Activated T-cell treated with anti-CD3 and anti-CD28 coated beads, Interleukin-2, amount 50 U/mL, for 1 hour (primary cell): ENCODE measurements around the gene TTLL10.
"Not testable (repeated sequence)": the region's sequence is repeated elsewhere in the genome, so short reads cannot be mapped to it uniquely, and the experiment has no call there.

Experiments used
- DNase-seq: peaks from one replicate; pipeline ENCODE4 v3.0.0-alpha.2; 2020

The TTLL10 gene

GRCh38 chr1:1194723-1195122, 21.0 kb downstream of the TTLL10 start:
- DNase-seq, result no peak

DNA sequence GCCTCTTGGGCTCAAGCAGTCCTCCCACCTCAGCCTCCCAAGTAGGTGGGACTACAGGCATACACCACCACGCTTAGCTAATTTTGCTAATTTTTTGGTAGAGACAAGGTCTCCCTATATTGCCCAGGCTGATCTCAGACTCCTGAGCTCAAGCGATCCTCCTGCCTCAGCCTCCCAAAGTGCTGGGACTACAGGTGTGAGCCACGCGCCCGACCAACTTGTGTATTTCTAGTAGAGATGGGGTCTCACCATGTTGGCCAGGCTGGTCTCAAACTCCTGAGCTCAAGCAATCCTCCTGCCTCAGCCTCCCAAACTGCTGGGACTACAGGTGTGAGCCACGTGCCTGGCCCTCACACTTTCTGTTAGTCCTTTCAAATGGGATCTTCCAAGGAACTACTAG, 22.0 kb downstream of the TTLL10 start:
- not testable (repeated sequence) for DNase-seq

DNA sequence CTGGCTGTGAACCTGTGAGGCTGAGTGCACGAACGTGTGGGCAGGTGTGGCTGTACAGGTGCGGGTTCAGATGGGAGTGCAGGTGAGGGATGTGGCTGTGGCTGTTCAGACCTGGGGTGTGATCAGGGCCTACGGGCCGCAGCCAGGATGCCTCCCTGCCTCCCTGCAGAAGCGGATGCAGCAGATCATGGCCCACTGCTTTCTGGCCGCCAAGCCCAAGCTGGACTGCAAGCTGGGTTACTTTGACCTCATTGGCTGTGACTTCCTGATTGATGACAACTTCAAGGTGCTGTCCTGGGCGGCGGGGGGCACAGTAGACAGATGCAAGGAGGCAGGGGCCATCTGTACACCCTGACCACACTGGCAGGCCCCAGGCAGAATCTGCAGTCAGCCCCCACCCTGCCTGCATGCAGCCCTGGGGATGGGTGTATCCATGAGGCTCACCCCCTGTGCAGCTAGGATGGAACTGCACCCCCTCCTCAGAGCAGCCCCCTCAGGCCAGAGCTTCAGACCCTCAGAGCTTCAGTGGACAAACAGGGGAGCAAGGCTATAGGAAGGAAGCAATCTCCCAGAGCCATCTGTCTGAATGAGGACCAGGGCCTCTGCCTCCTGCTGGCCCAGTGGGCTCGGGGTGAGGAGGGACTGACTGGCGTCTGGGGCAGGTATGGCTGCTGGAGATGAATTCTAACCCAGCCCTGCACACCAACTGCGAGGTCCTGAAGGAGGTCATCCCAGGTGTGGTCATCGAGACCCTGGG, 22.9 kb downstream of the TTLL10 start:
- DNase-seq, result peak; percentile 20

DNA sequence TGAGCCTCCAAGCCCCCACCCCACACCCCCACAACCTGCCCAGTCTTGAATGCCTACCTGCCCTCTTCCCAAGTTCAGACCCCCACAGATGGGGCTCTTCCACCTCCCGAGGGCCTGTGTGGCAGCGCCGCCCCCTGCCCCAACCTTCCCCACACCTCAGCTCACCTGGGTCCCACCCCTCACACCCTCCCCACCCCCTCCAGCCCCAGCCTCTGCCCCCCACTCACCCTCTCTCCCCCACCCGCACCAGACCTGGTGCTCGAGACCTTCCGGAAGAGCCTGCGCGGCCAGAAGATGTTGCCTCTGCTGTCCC, 23.5 kb downstream of the TTLL10 start:
- no peak for DNase-seq

DNA sequence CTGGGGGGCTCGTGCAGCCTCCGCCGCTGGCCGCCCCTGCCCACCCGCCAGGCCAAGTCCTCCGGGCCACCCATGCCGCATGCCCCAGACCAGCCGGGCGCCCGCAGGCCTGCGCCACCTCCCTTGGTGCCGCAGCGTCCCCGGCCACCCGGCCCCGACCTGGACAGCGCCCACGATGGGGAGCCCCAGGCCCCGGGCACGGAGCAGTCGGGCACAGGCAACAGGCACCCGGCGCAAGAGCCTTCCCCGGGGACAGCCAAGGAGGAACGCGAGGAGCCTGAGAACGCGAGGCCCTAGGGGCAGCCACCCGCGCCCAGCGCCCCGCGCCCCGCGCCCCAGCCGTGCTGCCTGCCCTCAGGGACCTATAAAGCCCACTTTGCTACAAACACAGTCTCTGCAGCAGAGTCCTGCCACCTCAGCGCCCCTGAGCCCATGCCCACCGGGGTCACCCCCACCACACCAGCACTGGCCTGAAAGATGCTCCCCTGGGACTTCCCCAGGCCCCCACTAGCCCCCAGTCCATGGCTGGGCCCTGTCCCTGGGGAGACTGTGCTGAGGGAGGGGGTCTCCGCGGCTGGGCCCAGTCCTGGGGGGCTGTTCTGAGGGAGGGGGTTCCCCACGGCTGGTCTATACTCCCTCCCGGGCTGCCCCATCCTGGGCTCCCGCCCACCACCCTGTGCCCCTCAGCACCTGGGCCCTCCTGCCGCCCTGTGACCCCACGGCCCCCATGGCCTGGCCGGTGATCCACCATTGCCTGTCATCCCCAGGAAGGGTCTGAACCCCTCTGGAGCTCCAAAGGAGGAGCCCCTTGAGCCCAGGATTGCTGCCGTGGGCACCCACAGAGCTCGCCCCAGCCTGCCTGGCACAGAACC, 24.1 kb downstream of the TTLL10 start:
- DNase-seq, result peak; percentile 27

DNA sequence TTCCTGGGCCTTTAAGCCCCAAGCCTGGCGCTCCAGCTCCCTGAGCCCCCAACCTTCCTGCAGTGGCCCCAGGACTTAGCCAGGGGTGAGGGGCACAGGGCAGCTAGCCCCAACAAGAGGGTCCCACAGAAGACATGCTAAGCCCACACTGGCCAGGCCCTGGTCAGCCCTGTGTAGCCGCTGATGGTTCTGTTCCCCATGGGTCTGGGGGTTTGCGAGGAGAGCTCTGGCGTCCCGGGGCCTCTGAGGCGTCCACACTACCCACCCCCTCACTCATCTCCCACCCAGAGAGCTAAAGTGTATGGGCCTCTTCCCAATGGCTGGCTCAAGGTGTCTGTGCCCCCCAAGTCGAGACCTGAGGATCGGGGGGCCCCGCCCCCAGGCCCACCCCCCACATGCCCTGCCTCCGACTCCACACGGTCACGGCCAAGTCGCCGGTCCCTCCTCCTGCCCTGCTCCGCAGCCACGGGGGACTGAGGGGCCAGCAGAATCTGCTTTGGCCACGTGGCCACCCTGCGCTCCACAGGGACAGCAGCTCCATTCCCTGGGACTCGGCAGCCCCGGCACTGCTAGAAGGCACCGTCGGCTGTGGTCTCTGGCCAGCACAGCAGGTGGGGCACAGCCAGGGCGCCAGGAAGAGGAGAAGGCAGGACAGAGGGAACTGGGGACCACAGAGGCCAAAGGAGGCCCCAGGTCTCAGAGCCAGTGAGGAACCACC, 24.9 kb downstream of the TTLL10 start:
- no peak for DNase-seq

DNA sequence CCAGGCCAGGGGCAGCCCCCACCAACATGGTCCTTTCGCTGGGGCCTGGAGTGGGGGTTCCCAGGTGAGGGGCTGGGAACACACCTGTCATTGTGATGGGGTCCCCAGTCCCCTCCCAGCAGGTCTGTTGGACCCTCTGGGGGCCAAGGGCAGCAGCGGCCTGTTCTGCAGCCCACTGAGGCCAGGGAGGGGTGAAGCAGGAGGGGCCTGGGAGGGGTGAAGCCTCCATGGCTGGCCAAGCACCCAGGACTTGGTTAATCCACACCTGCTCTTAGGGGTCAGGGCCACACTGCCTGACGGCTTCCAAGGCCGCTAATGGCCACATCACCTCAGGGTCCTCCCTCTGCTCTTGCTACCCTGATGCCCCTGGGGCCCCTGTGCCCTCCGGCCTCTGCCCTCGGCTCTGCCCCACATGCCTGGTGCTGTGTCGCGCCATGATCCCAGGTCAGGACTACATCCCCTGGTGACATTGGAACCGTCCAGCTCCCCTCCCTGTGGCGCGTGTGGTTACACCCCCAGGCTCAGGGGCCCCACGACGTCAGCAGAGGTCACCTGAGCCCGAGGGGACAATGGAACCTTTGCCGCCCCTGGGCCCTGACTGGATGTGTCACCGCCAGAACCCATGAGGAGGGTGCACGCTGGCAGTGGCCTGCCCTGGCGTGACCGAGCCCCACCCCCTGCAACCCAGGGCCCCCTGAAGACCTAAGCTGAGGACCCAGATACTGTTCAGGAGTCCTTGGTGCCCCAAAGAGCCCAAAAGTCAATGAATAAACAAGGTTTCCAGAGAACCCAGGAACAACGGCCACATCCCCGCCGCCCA, 25.7 kb downstream of the TTLL10 start:
- DNase-seq, result peak; percentile 36

DNA sequence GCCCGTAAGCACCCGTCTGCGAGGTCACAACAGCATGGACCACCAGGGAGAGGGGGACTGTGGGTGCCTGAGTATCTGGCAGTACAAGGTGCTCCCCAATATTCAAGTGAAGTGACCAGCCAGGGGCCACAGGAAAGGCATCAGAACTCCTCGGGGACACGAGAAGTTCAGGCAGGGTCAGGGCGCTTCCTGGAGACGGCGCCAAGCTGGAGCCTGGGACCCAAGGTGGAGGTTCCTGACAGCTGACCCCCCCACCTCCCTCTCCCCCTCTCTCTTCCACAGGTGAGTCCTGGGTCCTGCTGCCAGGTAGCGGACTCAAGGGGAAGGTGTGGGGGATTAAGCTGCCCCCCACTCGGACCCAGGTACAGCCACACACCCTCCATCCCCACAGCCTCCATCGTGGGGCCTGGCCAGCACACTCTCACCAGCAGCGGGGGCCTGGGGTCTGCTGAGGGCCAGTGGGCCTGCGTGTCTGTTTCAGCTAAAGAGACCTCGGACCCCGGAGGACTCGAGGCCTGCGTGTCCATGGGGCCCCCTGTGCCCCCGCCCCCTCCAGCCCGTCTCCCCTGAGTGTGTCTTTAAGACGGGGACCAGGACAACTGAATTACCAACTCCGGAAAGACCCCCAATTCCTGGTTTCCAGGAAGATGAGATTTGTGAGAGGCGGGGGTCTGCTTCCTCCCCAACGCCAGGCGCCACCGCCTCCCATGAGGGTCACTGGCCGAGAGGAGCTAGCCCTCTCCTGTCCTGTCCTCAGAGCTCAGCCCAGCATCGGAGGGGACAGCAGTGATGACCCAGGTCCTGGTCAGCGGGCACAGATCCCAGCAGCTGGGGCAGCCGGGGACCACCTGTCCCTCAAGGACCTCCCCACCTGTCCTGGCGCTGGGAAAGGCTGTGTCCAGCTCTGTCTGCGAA, 26.5 kb downstream of the TTLL10 start:
- DNase-seq, result peak; percentile 35

DNA sequence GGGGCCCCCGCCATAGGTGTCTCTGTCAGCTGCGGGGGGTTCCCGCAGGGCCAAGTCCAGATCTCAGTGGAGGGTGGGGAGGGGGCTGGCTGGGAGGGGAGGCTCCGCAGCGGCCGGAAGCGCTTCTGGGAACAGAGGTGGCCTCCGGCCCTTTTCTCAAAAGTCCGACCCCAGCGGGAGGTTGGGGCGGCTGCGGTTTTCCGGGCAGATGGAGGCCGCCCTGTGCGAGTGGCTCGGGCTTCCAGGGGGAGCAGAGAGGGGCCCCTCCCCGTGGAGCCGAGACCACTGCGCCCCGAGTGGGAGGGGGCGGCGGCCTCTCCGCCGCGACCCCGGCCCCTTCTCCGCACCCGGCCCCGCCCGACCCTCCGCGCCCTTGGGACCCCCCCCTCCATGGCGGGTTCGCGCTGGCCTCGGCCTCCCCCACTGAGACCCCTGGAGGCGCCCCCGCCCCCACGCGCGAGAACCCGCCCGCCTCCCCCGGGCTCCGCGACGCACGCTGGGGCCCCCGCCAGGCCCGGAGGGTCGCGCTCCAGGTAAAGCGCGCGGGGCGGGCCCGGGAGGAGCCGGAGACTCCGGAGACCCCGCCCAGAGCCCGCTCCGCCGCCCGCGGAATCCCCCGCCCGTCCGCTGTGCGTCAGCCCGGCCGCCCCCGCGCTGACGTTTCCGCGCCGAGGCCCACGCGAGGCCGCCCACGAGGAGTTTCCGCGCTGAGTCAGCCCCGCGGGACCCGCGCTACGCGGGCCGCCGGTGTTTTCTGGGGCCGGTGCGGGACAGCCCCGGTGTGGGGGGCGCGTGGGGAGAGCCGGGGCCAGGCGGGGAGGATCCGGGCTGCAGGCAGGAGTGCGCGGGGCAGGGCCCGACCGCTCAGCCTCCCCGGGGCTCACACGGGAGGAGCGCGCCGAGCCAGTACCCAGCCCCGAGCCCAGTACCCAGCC, 27.5 kb downstream of the TTLL10 start:
- DNase-seq, result peak; percentile 95

GRCh38 chr1:1202831-1203560, 29.3 kb downstream of the TTLL10 start:
- DNase-seq, result peak; percentile 43

DNA sequence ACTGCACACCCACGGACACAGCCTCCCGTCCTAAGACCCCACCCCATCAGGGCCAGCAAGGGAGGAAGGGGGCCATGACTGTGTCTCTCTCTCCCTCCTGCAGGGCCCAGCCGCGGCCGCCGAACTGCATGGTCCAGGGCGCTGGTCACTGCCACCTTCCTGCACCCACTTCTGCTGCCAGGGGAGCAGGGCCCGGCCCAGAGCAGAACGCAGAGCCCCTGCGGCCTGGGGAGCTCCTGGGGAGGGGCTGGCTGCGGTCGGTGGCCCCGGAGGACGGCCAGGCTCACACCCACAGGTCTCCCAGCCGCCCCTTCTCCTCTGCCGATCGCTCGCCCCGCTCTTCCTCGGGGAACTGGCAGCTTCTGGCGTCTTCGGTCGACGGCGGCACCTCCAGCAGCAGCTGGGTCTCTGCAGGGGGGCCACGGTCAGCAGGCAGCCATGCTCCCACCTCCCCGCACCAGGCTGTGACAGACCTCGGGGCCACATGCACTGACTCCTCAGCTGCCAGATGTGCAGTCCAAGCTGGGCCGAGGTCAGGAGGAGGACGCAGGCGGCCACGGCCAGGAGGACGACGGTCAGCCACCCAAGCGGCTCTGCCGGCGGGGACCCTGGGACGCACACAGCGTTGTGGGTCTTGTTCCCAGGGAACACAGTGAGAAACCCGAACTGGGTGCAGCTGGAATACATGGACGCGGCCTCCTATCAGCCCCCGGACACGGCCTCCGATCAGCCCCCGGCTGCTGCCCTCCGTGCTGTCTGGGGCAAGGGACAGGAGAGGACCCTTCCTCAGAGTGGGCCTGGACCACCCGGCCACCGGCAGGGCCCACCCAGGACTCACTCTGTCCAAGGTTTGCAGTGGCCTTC, 30.1 kb downstream of the TTLL10 start:
- peak; percentile 37 for DNase-seq

DNA sequence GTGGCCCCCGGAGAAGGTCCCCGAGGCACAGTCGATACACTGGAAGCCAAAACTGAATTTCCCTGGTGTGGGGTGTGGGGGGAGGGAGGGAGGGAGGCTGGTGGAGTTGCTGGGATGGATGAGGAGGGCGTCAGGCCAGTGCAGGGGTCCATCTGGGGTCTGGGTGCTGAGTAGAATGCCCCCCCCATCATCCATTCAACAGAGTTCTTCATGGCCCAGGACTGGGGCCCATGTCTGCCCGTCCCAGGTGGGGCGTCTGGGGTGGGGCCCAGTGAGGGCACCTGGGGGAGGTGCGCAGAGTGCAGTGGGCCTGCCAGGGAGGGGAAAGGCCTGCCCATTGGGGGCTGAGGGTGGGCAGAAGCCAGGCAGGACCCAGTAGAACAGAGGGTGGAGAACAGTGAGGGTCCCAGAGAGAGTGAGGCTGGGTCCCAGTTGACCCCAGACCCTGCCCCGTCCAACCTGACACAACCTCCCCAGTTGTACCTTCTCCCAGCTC, 30.8 kb downstream of the TTLL10 start:
- no peak for DNase-seq

DNA sequence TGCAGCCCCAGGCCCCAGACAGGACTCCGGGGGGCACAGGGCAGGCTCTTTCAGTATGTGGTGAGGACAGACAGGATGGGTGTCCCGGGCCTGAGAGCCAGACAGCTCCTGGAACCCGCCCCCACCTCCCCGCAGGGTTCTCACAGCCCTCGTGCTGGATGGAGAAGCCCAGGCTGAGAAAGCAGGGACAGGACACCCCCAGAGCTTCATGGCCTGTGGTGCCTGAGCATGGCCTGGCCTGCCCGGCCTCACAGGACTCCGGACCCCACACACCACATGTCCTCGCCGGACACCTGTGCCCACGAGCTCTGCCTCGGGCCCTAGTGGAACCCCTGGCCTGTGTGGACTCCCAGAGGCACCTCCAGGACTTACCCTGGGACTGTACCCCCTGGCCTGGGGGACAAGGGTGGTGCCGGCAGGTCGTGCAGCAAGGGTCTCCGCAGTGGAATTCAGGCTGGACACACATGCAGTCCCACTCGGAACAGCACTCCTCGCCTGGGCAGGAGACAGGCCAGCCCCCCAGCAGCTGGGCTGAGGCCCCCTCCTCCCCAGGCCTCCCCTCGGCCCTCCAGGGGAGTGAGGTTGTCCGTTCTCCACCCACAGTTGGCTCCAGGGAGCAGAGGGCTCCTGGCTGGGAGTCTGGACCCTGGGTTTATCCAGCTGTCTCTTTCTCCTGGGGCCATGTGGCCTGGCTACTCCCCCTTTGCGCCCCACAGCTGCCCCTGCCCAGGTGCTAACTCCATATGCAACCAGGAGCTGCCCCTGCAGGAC, 31.5 kb downstream of the TTLL10 start:
- peak; percentile 49 for DNase-seq

GRCh38 chr1:1205769-1206375, 32.2 kb downstream of the TTLL10 start:
- DNase-seq, result peak; percentile 47

DNA sequence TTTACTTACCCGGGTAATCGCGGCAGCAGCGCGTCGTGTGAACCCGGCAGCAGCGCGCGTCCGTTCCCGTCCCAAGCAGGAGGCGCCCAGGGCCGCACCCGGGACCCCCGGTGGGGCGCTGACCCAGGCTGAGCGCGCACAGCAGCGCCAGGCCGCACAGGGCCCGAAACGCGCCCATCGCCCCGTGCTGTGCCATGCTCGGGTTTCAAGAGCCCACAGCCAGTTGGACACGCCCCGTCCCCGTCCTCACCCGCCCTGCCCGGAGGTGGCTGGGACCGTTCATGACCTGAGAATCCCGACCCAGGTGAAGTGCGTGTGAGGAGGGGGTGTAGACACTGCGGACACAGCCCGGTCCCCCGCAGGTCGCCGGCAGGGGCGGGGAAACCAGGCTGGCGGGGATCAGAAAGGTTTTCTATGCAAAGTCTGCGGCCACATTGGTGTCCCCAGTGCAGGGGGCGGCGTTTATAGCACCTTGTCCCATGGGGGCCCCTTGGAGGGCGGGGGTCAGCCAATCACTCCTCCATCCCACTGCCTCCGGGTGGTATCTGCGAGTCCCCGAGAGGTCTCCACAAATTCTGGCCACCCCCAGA, 32.8 kb downstream of the TTLL10 start, which contains the start of gene TNFRSF18:
TNFRSF18 (minus strand) TSS at position 217 of the 590 bp plus-strand sequence; CDS start at position 196, 21 bp downstream.
- peak; percentile 66 for DNase-seq

GRCh38 chr1:1206966-1207531, 33.4 kb downstream of the TTLL10 start:
- DNase-seq, result peak; percentile 46
